ENCODE measurements around the gene LRRC32. TPM values are rescaled to one million over a fixed set of nuclear protein-coding genes. Genes with fewer than 3 reads are reported as not detected.

Gene LRRC32
- total and polyA plus RNA-seq, 10 of the 15 experiments (the other 5 are each of a cell fraction or from before 2014, with no cell fraction given) = 0.56 to 20.8 (median 7.4) TPM

DNA sequence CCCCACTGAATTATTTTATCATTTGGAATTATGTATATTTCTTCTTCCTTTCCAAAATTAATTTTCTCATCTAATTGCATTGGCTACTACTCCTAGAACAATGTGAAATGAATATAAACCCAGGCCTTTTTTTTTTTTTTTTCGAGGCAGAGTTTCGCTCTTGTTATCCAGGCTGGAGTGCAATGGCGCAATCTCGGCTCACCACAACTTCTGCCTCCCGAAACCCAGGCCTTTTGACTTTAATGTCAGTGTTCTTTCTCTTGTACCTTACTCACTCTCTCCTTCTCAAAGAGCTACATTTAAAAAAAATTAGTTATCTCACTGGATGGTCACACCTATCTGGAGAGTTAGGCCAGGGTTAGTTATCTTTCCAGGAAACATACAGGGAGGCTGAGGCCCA is 35.3 kb upstream of the LRRC32 start (continued):
- TF ChIP-seq IKZF1 (conservative IDR thresholded peaks at IDR 0.05) = no peak
- no peak for TF ChIP-seq ZZZ3 (IDR thresholded peaks at IDR 0.05; ENCODE audit: control insufficient read depth, insufficient read length, low read depth)
- TF ChIP-seq, protein P1, sequence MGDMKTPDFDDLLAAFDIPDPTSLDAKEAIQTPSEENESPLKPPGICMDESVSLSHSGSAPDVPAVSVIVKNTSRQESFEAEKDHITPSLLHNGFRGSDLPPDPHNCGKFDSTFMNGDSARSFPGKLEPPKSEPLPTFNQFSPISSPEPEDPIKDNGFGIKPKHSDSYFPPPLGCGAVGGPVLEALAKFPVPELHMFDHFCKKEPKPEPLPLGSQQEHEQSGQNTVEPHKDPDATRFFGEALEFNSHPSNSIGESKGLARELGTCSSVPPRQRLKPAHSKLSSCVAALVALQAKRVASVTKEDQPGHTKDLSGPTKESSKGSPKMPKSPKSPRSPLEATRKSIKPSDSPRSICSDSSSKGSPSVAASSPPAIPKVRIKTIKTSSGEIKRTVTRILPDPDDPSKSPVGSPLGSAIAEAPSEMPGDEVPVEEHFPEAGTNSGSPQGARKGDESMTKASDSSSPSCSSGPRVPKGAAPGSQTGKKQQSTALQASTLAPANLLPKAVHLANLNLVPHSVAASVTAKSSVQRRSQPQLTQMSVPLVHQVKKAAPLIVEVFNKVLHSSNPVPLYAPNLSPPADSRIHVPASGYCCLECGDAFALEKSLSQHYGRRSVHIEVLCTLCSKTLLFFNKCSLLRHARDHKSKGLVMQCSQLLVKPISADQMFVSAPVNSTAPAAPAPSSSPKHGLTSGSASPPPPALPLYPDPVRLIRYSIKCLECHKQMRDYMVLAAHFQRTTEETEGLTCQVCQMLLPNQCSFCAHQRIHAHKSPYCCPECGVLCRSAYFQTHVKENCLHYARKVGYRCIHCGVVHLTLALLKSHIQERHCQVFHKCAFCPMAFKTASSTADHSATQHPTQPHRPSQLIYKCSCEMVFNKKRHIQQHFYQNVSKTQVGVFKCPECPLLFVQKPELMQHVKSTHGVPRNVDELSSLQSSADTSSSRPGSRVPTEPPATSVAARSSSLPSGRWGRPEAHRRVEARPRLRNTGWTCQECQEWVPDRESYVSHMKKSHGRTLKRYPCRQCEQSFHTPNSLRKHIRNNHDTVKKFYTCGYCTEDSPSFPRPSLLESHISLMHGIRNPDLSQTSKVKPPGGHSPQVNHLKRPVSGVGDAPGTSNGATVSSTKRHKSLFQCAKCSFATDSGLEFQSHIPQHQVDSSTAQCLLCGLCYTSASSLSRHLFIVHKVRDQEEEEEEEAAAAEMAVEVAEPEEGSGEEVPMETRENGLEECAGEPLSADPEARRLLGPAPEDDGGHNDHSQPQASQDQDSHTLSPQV (IDR thresholded peaks at IDR 0.05) = no peak

DNA sequence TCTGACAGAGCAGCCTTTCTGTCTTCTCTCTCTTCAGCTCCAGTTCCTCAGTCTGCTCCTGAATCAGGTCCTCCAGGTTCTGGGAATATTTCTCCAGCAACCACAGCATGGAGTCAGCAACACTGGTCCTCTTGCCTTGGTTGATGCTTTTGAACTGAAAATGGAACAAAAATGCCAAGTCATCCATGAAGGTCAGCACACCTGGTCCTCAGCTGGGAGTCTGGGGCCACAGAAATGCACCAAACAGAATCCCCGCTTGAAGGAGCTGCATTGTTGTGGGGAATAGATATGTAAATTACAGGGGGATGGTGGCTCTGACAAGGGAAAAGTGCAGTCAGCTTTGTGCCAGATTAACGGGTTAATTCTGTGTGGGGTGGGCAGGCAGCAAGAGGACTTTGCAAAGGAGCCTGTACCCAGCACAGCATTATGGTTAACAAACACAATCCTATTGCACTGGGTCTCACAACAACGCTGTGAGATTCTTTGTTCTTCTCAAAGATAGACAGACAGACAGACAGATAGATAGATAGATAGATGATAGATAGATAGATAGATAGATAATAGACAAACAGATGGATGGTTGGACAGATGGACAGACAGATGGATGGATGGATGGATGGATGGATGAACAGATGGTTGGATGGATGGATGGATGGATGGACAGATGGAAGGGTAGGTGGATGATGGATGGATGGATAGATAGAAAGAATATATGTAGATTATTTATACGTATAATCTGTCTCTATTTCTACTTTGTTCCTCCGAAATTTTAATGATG is 33.8 kb upstream of the LRRC32 start:
- no peak overlapping the region for H2AFZ ChIP-seq (ENCODE audit: control insufficient read depth, low read depth, low read length)
- H3K79me2 ChIP-seq (ENCODE audit: control insufficient read depth, insufficient read depth, low read length) = no peaks in the 10 kb centered on the region
- 18% methylated on average over 5 of the region's 5 CpGs for WGBS (ENCODE audit: insufficient coverage, insufficient replicate concordance, low lambda C conversion rate, missing lambda C conversion rate)
- H3K4me1 ChIP-seq (ENCODE audit: control insufficient read depth, insufficient read depth, low read length) = no peaks in the 10 kb centered on the region
- FAIRE-seq (no peak), ATAC-seq (no peak), DNase-seq (ENCODE audit: low read depth, low spot score) (no peak)
- POLR2A ChIA-PET = no interaction called here
- H3K27me3 ChIP-seq (replicated peaks in 1 of 2; ENCODE audit: control insufficient read depth in 2 of 2, insufficient read depth in 2 of 2, low read length in 1 of 2) = no peaks in the 10 kb centered on the region
- no TSS peak for BruUV-seq (replicated peaks)
- no peak overlapping the region for H3K9ac ChIP-seq (ENCODE audit: control insufficient read depth, insufficient read depth, low read length)
- no peaks in the 10 kb centered on the region for H3K36me3 ChIP-seq (ENCODE audit: control insufficient read depth in 2 of 2, insufficient read depth in 2 of 2, low read length in 1 of 2)
- CTCF ChIA-PET = interaction anchor here (0.6 to 1.4 kb wide), 2 partner anchors 18 to 926 kb away, joined by 3 to 5 read pairs; no protein-coding TSS in a partner anchor
- no peaks in the 10 kb centered on the region for H4K20me1 ChIP-seq (ENCODE audit: control insufficient read depth, insufficient read depth)
- SMC1A ChIA-PET (ENCODE audit: uncharacterized antibody, unreplicated experiment) = no interaction called here
- RAD21 ChIA-PET (ENCODE audit: unreplicated experiment) = no interaction called here
- H3K4me3 ChIP-seq = no peak overlapping the region
- no peak overlapping the region for H3K4me2 ChIP-seq (ENCODE audit: control insufficient read depth, insufficient read depth)
- in situ Hi-C loops (cut with MboI) (no loop called here), intact Hi-C loops (cut with micrococcal nuclease; ENCODE audit: unreplicated experiment) (no loop called here)
- no peak for TF ChIP-seq ZNF622 (IDR thresholded peaks at IDR 0.05)
- TF ChIP-seq SMARCA5 (IDR thresholded peaks at IDR 0.05) = no peak
- no peak for TF ChIP-seq RUNX3 (IDR thresholded peaks at IDR 0.05; ENCODE audit: low read length)
- TF ChIP-seq, protein P2, sequence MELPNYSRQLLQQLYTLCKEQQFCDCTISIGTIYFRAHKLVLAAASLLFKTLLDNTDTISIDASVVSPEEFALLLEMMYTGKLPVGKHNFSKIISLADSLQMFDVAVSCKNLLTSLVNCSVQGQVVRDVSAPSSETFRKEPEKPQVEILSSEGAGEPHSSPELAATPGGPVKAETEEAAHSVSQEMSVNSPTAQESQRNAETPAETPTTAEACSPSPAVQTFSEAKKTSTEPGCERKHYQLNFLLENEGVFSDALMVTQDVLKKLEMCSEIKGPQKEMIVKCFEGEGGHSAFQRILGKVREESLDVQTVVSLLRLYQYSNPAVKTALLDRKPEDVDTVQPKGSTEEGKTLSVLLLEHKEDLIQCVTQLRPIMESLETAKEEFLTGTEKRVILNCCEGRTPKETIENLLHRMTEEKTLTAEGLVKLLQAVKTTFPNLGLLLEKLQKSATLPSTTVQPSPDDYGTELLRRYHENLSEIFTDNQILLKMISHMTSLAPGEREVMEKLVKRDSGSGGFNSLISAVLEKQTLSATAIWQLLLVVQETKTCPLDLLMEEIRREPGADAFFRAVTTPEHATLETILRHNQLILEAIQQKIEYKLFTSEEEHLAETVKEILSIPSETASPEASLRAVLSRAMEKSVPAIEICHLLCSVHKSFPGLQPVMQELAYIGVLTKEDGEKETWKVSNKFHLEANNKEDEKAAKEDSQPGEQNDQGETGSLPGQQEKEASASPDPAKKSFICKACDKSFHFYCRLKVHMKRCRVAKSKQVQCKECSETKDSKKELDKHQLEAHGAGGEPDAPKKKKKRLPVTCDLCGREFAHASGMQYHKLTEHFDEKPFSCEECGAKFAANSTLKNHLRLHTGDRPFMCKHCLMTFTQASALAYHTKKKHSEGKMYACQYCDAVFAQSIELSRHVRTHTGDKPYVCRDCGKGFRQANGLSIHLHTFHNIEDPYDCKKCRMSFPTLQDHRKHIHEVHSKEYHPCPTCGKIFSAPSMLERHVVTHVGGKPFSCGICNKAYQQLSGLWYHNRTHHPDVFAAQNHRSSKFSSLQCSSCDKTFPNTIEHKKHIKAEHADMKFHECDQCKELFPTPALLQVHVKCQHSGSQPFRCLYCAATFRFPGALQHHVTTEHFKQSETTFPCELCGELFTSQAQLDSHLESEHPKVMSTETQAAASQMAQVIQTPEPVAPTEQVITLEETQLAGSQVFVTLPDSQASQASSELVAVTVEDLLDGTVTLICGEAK (IDR thresholded peaks at IDR 0.05; ENCODE audit: borderline replicate concordance) = no peak
- TF ChIP-seq, protein P3, sequence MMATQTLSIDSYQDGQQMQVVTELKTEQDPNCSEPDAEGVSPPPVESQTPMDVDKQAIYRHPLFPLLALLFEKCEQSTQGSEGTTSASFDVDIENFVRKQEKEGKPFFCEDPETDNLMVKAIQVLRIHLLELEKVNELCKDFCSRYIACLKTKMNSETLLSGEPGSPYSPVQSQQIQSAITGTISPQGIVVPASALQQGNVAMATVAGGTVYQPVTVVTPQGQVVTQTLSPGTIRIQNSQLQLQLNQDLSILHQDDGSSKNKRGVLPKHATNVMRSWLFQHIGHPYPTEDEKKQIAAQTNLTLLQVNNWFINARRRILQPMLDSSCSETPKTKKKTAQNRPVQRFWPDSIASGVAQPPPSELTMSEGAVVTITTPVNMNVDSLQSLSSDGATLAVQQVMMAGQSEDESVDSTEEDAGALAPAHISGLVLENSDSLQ (IDR thresholded peaks at IDR 0.05) = no peak
- TF ChIP-seq FOXM1 (IDR thresholded peaks at IDR 0.05; ENCODE audit: low read depth, low read length) = no peak
- H3K9me3 ChIP-seq (replicated peaks; ENCODE audit: control insufficient read depth, insufficient read depth, low read length) = no peaks in the 10 kb centered on the region
- H3K27ac ChIP-seq (ENCODE audit: control insufficient read depth, insufficient read depth) = no peak overlapping the region
